C4-2B (cell line): ENCODE data around the gene TRIM27.

Experiments
- ZFX ChIP-seq: fragments of 450-650 bp; IDR thresholded peaks from 2 replicates; pipeline ENCODE4 v1.6.1; 2017
- TF ChIP-seq, protein P1 (sequence below): fragments of 450-650 bp; conservative IDR thresholded peaks from 2 replicates; pipeline ENCODE4 v1.5.1; 2017; ENCODE audit warnings: mild to moderate bottlenecking

DNA sequence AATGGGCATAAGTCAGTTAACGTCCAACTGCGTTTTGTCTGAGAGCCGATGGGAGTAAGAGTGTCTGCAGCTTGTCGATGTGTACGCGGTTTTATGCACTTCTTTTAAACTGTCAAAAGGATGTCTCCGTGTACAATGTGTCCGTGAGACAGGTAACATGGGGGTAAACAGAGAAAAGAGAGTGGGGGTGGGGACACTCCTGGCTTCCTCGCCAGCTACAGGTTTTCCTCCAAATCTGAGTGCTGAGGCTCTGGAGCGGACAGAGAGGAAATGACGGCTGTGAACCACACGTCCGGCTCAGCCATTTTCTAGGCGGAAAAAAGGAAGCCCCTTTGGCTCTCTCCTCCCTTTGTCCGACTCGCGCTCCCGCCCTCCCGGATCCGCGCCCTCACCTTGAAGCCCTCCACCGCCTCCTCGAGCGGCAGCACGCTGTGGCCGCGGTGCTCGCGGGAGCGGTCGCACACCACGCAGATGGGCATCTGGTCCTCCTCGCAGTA, 916 bp downstream of the TRIM27 start:
- TF ChIP-seq, protein P1, sequence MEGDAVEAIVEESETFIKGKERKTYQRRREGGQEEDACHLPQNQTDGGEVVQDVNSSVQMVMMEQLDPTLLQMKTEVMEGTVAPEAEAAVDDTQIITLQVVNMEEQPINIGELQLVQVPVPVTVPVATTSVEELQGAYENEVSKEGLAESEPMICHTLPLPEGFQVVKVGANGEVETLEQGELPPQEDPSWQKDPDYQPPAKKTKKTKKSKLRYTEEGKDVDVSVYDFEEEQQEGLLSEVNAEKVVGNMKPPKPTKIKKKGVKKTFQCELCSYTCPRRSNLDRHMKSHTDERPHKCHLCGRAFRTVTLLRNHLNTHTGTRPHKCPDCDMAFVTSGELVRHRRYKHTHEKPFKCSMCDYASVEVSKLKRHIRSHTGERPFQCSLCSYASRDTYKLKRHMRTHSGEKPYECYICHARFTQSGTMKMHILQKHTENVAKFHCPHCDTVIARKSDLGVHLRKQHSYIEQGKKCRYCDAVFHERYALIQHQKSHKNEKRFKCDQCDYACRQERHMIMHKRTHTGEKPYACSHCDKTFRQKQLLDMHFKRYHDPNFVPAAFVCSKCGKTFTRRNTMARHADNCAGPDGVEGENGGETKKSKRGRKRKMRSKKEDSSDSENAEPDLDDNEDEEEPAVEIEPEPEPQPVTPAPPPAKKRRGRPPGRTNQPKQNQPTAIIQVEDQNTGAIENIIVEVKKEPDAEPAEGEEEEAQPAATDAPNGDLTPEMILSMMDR: no peak
- no peak for TF ChIP-seq ZFX
